ENCODE results near the gene AHNAK2.
"Not testable (repeated sequence)": the region's sequence is repeated elsewhere in the genome, so short reads cannot be mapped to it uniquely, and the experiment has no call there.

Gene AHNAK2

GRCh38 chr14:104950021-104950420 lies 28.2 kb downstream of the AHNAK2 start:
- Histone ChIP-seq H3K9me3 (ENCODE audit: low read length) (no peaks in the 10 kb centered on the region), H3K36me3 (ENCODE audit: insufficient read depth, low read length) (no peaks in the 10 kb centered on the region), H3K27ac (ENCODE audit: low read depth, low read length, poor library complexity, severe bottlenecking) (no peak overlapping the region), H3K79me2 (ENCODE audit: insufficient read depth, low read length) (no peaks in the 10 kb centered on the region), H3F3A (ENCODE audit: insufficient read depth, low read length) (no peaks in the 10 kb centered on the region), H3K9me2 (ENCODE audit: low read depth, low read length) (no peaks in the 10 kb centered on the region), H3K27me3 (ENCODE audit: insufficient read depth, low read length) (no peaks in the 10 kb centered on the region), H3K4me1 (ENCODE audit: insufficient read depth, low read length, severe bottlenecking) (no peaks in the 10 kb centered on the region), H3K4me2 (ENCODE audit: low read length) (no peak overlapping the region), H2AFZ (ENCODE audit: low read length) (no peak overlapping the region), H4K20me1 (ENCODE audit: insufficient read depth, low read length) (no peaks in the 10 kb centered on the region), H3K9ac (ENCODE audit: low read length) (no peak overlapping the region), H3K4me3 (ENCODE audit: low read depth, low read length, poor library complexity, severe bottlenecking) (no peak overlapping the region)
- no peak for TF ChIP-seq CTCF (IDR thresholded peaks at IDR 0.05; ENCODE audit: low read length)
- no peak for TF ChIP-seq EZH2 (IDR thresholded peaks at IDR 0.05; ENCODE audit: borderline replicate concordance, low read length)

GRCh38 chr14:104949406-104949955 lies 28.7 kb downstream of the AHNAK2 start:
- H3K9me3 ChIP-seq (ENCODE audit: low read length); H3K79me2 ChIP-seq (ENCODE audit: insufficient read depth, low read length); H3K4me1 ChIP-seq (ENCODE audit: insufficient read depth, low read length, severe bottlenecking): not testable (repeated sequence)

GRCh38 chr14:104948736-104949031 lies 29.5 kb downstream of the AHNAK2 start:
- Histone ChIP-seq H3F3A (ENCODE audit: insufficient read depth, low read length) (no peaks in the 10 kb centered on the region), H3K4me1 (ENCODE audit: insufficient read depth, low read length, severe bottlenecking) (no peaks in the 10 kb centered on the region), H3K36me3 (ENCODE audit: insufficient read depth, low read length) (no peaks in the 10 kb centered on the region), H3K9me2 (ENCODE audit: low read depth, low read length) (no peaks in the 10 kb centered on the region), H3K27me3 (ENCODE audit: insufficient read depth, low read length) (no peaks in the 10 kb centered on the region), H3K4me3 (ENCODE audit: low read depth, low read length, poor library complexity, severe bottlenecking) (no peak overlapping the region), H3K79me2 (ENCODE audit: insufficient read depth, low read length) (no peaks in the 10 kb centered on the region), H3K4me2 (ENCODE audit: low read length) (no peak overlapping the region), H3K27ac (ENCODE audit: low read depth, low read length, poor library complexity, severe bottlenecking) (no peak overlapping the region), H2AFZ (ENCODE audit: low read length) (no peak overlapping the region), H3K9me3 (ENCODE audit: low read length) (no peaks in the 10 kb centered on the region), H3K9ac (ENCODE audit: low read length) (no peak overlapping the region), H4K20me1 (ENCODE audit: insufficient read depth, low read length) (no peaks in the 10 kb centered on the region)
- TF ChIP-seq CTCF (IDR thresholded peaks at IDR 0.05; ENCODE audit: low read length) (no peak), EZH2 (IDR thresholded peaks at IDR 0.05; ENCODE audit: borderline replicate concordance, low read length) (no peak)

More at GRCh38 chr14:104949406-104949955, 28.7 kb downstream of the AHNAK2 start:
- H3K36me3 ChIP-seq (ENCODE audit: insufficient read depth, low read length); H3K27me3 ChIP-seq (ENCODE audit: insufficient read depth, low read length); H3K4me3 ChIP-seq (ENCODE audit: low read depth, low read length, poor library complexity, severe bottlenecking); H3F3A ChIP-seq (ENCODE audit: insufficient read depth, low read length); H4K20me1 ChIP-seq (ENCODE audit: insufficient read depth, low read length); H3K9ac ChIP-seq (ENCODE audit: low read length); H3K4me2 ChIP-seq (ENCODE audit: low read length); H2AFZ ChIP-seq (ENCODE audit: low read length); H3K9me2 ChIP-seq (ENCODE audit: low read depth, low read length); H3K27ac ChIP-seq (ENCODE audit: low read depth, low read length, poor library complexity, severe bottlenecking): not testable (repeated sequence)

GRCh38 chr14:104947881-104948735 lies 30.1 kb downstream of the AHNAK2 start:
- not testable (repeated sequence) for H3K27me3 ChIP-seq (ENCODE audit: insufficient read depth, low read length); H3K4me1 ChIP-seq (ENCODE audit: insufficient read depth, low read length, severe bottlenecking); H3K4me2 ChIP-seq (ENCODE audit: low read length); H4K20me1 ChIP-seq (ENCODE audit: insufficient read depth, low read length); H3K9me2 ChIP-seq (ENCODE audit: low read depth, low read length); H2AFZ ChIP-seq (ENCODE audit: low read length); H3K36me3 ChIP-seq (ENCODE audit: insufficient read depth, low read length); H3K27ac ChIP-seq (ENCODE audit: low read depth, low read length, poor library complexity, severe bottlenecking); H3K9me3 ChIP-seq (ENCODE audit: low read length); H3K4me3 ChIP-seq (ENCODE audit: low read depth, low read length, poor library complexity, severe bottlenecking); H3F3A ChIP-seq (ENCODE audit: insufficient read depth, low read length); H3K9ac ChIP-seq (ENCODE audit: low read length); H3K79me2 ChIP-seq (ENCODE audit: insufficient read depth, low read length)

- H4K20me1 ChIP-seq (ENCODE audit: insufficient read depth, low read length); H3K79me2 ChIP-seq (ENCODE audit: insufficient read depth, low read length); H3K9me2 ChIP-seq (ENCODE audit: low read depth, low read length); H3K4me1 ChIP-seq (ENCODE audit: insufficient read depth, low read length, severe bottlenecking); H3K4me2 ChIP-seq (ENCODE audit: low read length); H3K9me3 ChIP-seq (ENCODE audit: low read length); H3K27ac ChIP-seq (ENCODE audit: low read depth, low read length, poor library complexity, severe bottlenecking); H3K27me3 ChIP-seq (ENCODE audit: insufficient read depth, low read length); H2AFZ ChIP-seq (ENCODE audit: low read length); H3F3A ChIP-seq (ENCODE audit: insufficient read depth, low read length); H3K36me3 ChIP-seq (ENCODE audit: insufficient read depth, low read length); H3K9ac ChIP-seq (ENCODE audit: low read length); H3K4me3 ChIP-seq (ENCODE audit: low read depth, low read length, poor library complexity, severe bottlenecking): not testable (repeated sequence)
Measured at GRCh38 chr14:104947201-104947600, 31.0 kb downstream of the AHNAK2 start.
